Renal cortex interstitium (tissue), 11 donors: ENCODE results near the gene LTBP1. TPM values are rescaled to one million over a fixed set of nuclear protein-coding genes. Genes with fewer than 3 reads are reported as not detected.

ENCODE experiments used
- DNase-seq, 11 donors: peaks; one replicate each; pipeline ENCODE4 v3.0.0-alpha.2; 2013; ENCODE audit warnings: low read depth in 9 of 11, low spot score in 4 of 11; ENCODE audit errors: extremely low read depth in 1 of 11
- polyA plus RNA-seq, 3 donors: library from polyadenylated mRNA; unstranded; fragments of 120-200 nt; gene quantifications; one replicate each; pipeline ENCODE4 v1.2.1, GENCODE V29; 2013; ENCODE audit not compliant: insufficient read length in 3 of 3

The LTBP1 gene
- polyA plus RNA-seq, 3 donors = 64.5 to 92.8 (median 82.8) TPM

DNA sequence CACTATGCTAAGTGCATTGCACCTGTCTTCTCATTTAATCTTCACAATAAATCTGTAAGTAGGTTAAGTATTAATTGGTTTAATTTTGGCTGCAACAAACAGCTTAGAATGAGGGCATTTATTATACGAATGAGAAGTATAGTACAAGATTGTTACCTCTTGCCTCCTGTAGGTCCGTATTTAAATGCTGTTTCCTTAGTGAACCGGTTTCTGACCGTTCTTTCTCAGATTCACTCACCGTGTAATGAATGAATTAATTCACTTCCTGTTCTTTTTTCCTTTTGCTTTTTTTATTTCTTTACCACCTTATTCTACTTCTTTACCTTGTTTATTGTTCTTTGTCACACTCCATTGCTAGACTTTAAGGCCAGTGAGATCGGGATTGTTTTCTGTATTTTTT lies 375.9 kb downstream of the LTBP1 start:
- DNase-seq = peak in 4 of 11 donors; percentile 7 to 18 (median 8)

- no peak for DNase-seq
Measured at GRCh38 chr2:33323957-33324356, 377.2 kb downstream of the LTBP1 start.

GRCh38 chr2:33326100-33326499 lies 379.3 kb downstream of the LTBP1 start:
- DNase-seq = no peak

- DNase-seq = no peak
Measured at GRCh38 chr2:33333433-33333832, 386.7 kb downstream of the LTBP1 start.

GRCh38 chr2:33334083-33334482 lies 387.3 kb downstream of the LTBP1 start:
- no peak for DNase-seq

DNA sequence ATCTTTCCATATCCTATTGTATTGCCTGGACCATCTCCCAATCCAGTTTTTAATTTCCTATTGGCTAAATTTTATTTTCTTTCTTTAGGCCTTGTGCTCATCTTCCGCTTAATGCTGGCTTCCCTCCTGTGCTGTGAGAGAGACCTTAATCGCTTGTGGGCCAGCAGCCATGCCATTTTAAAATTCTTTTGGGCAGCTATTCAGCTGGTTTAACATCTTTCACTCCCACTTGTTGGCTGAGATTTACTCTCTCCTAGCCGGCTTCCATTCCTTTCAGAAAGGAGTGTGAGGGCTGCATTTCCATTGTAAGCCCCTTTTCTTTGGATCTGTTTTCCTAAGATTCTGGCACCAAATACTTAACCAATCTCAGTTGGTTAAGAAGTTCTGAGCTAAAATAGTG lies 388.8 kb downstream of the LTBP1 start:
- no peak for DNase-seq

- DNase-seq = no peak
Measured at GRCh38 chr2:33336036-33336625, 389.4 kb downstream of the LTBP1 start.

GRCh38 chr2:33337385-33337960 lies 390.7 kb downstream of the LTBP1 start:
- DNase-seq = no peak

DNA sequence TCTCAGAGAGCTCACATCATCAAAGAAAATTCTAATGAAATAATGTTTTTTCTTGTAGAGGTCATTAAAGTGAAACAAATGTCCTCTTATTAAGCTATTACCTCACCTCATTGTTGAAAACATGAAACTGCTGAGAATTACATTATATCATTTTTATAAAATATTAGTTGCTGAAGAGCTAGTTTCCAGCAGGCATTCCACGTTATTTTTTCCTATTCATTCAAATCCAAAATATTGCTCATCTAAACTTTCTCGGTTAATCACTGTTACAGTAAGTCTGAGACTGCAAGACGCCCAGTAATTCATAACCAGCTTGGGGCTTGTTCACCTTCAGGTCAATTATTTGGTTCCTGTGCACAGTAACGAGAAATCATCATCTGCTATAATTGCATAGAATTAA lies 391.2 kb downstream of the LTBP1 start:
- DNase-seq = no peak

DNA sequence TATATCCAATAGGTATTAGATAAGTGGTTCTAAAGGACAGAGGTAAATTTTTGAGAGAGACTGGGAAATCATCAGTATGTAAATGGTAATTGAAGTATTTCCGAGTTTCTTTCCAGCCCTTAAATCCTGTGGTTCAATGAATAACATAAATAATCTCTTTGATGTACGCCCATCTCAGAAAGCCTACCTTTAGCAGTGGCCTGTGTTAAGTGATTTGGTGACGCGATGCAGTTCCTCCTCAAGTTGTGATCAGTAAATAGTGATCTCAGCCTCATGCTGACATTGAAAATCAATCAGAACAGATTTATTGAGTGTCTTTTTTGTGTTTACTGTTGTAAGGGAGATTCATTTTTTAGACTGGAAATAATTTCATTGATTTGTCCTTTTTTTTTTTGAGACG lies 392.5 kb downstream of the LTBP1 start:
- no peak for DNase-seq

GRCh38 chr2:33340280-33340679 lies 393.5 kb downstream of the LTBP1 start:
- no peak for DNase-seq

DNA sequence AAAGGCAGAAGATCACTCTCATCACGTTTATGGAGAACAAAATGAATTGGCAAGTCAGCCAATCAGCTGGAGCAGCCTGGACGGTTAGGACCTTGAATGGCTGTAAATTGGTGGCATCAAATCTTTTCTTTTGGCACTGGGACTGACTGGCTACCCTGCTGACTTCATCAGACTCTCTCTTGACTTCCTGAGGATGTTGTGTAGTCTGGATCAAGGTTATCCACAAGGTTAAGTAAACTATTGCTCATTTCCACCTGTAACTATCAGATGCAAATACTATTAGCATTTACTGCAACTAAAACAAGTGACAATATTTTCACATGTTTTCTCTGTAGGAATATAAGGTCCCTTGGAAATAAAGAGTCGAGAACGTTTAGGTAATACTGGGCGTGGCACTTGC lies 395.4 kb downstream of the LTBP1 start:
- no peak for DNase-seq

- DNase-seq = no peak
Measured at GRCh38 chr2:33342705-33343104, 396.0 kb downstream of the LTBP1 start.

DNA sequence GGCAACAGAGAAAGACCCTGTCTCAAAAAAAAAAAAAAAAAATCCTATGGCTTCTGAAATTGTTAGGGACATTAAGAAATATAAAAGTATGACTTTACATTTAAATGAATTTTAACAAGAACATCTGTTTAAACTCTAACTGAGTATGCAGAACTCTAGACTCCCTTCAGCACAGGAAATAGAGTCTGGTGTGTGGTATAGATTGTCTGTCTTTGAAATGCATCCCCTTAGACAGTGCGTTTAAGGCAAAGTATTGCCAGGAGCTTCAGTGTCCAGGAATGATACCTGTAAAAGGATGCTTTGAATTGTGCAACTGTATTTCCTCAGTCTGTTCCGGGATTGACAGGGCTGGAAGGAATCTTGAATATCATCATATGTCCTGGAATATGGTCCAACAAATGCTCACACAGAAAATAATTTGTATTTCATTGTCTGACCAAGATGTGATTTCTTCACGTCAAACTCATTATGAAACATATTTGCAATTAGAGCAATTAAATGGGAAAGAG lies 396.7 kb downstream of the LTBP1 start:
- no peak for DNase-seq

DNA sequence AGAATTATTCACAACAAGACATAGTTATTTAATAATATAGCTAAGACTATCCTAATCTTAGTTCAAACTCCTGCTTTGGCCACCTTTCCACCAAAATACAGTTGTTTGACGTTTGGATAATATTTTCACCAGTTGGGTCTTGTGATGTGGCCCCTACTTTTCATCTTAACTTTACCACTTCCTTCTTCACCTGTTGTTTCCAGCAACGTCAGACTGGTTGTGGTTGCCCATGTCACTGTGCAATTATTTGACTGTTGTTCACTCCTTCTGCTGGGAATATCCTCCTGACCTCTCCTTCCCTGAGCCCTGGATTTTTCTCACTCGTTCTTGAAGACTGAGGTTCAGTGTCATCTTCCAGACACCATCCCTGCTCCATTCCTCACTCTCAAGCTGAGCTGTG lies 397.5 kb downstream of the LTBP1 start:
- no peak for DNase-seq

DNA sequence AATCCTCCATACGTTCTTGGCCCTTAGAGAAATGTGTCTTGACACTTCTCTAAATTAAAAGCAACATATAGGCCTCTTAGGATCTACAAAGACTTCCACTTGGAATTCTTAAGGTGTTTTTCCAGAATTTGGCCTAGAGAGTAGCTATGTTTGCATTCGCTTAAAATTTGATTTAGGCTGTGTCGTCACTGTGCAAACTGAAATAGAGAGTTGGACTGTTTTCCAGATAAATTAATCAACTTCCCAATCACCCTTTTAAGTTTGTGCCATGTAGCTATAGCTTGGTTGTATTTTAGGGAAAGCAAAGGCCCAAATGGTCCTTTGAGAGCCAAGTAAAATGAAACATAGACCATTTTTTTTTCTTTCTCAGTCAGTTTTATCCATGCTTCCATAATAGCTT lies 401.1 kb downstream of the LTBP1 start:
- no peak for DNase-seq

GRCh38 chr2:33350632-33351031 lies 403.9 kb downstream of the LTBP1 start:
- no peak for DNase-seq

- DNase-seq = no peak
Measured at GRCh38 chr2:33351781-33352180, 405.0 kb downstream of the LTBP1 start.

DNA sequence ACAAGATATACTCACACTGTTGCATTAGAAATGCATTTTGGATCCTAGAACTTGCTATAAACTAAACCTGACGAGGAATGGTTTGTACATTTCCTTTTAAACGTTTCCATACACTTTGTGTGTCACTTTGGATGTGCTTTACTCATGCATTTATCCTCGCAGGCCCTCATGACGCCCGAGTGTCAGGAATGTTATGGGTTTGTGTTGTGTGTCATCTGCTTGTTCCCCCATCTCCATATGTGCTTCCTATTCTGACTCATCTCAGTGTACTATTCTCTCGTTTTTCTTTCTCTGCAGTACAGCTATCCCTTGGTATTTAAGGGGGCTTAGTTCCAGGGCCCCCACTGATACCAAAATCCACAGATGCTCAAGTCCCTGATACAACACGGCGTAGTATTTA lies 408.2 kb downstream of the LTBP1 start:
- no peak for DNase-seq

- no peak for DNase-seq
Measured at GRCh38 chr2:33358878-33359277, 412.1 kb downstream of the LTBP1 start.
